Activated CD4-positive, alpha-beta T cell treated with anti-CD3 and anti-CD28 coated beads for 1 hour (primary cell): ENCODE measurements around the gene NCCRP1.

Experiments
- DNase-seq: peaks from one replicate; pipeline ENCODE4 v3.0.0-alpha.2; 2020

The NCCRP1 gene

GRCh38 chr19:39248806-39249205 lies 52.0 kb downstream of the NCCRP1 start, which contains the start of gene IFNL4:
Gene IFNL4 (minus strand): TSS chr19:39248856.
- no peak for DNase-seq

- no peak for DNase-seq
Observed at GRCh38 chr19:39251081-39251480, 54.3 kb downstream of the NCCRP1 start.
